ENCODE data around the gene KDM2B.

The KDM2B gene

GRCh38 chr12:121562488-121562887 lies 18.3 kb downstream of the KDM2B start:
- TF ChIP-seq, protein P1, sequence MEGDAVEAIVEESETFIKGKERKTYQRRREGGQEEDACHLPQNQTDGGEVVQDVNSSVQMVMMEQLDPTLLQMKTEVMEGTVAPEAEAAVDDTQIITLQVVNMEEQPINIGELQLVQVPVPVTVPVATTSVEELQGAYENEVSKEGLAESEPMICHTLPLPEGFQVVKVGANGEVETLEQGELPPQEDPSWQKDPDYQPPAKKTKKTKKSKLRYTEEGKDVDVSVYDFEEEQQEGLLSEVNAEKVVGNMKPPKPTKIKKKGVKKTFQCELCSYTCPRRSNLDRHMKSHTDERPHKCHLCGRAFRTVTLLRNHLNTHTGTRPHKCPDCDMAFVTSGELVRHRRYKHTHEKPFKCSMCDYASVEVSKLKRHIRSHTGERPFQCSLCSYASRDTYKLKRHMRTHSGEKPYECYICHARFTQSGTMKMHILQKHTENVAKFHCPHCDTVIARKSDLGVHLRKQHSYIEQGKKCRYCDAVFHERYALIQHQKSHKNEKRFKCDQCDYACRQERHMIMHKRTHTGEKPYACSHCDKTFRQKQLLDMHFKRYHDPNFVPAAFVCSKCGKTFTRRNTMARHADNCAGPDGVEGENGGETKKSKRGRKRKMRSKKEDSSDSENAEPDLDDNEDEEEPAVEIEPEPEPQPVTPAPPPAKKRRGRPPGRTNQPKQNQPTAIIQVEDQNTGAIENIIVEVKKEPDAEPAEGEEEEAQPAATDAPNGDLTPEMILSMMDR (IDR thresholded peaks at IDR 0.05; ENCODE audit: low read depth, low read length, missing control alignments), result no peak
- in situ Hi-C loops (cut with HindIII; ENCODE audit: low sequenced_read_pairs), result no loop called here
- no peak overlapping the region for H3K4me3 ChIP-seq (ENCODE audit: low read depth, low read length)
- DNase-seq (ENCODE audit: low read depth), result no peak

DNA sequence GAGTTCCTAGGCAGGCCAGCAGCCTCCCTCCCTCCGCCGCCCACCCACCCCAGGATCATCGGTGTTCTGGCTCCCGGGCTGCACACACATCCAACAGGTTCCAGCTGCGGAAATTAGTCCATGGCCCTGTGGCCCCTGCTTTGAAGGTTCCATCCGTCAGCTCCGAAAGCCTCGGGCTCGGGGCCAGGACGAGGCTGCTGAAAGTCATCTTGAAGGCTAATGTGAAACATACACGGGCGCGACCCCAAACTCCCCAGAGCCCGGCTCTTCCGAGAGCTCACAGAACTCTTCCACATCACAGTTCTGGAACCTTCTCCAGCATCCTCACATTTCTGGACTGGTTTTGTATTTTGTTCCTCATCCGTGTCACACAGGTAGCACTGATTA lies 19.8 kb downstream of the KDM2B start:
- no peak for DNase-seq (ENCODE audit: low read depth)
- TF ChIP-seq, protein P1 (IDR thresholded peaks at IDR 0.05; ENCODE audit: low read depth, low read length, missing control alignments), result no peak
- in situ Hi-C loops (cut with HindIII; ENCODE audit: low sequenced_read_pairs), result no loop called here
- no peak overlapping the region for H3K4me3 ChIP-seq (ENCODE audit: low read depth, low read length)

- H3K4me3 ChIP-seq (ENCODE audit: low read depth, low read length), result no peak overlapping the region
- TF ChIP-seq, protein P1 (IDR thresholded peaks at IDR 0.05; ENCODE audit: low read depth, low read length, missing control alignments), result no peak
- in situ Hi-C loops (cut with HindIII; ENCODE audit: low sequenced_read_pairs), result no loop called here
- DNase-seq (ENCODE audit: low read depth), result no peak
Observed at GRCh38 chr12:121560392-121561008, 20.3 kb downstream of the KDM2B start.

- TF ChIP-seq, protein P1 (IDR thresholded peaks at IDR 0.05; ENCODE audit: low read depth, low read length, missing control alignments), result no peak
- DNase-seq (ENCODE audit: low read depth), result no peak
- in situ Hi-C loops (cut with HindIII; ENCODE audit: low sequenced_read_pairs), result loop anchor here (10.0 kb wide), 1 partner anchor 56 kb away; no protein-coding TSS in a partner anchor
- H3K4me3 ChIP-seq (ENCODE audit: low read depth, low read length), result no peak overlapping the region
Observed at GRCh38 chr12:121558956-121559355, 21.9 kb downstream of the KDM2B start.

- H3K4me3 ChIP-seq (ENCODE audit: low read depth, low read length), result no peak overlapping the region
- DNase-seq (ENCODE audit: low read depth), result no peak
- TF ChIP-seq, protein P1 (IDR thresholded peaks at IDR 0.05; ENCODE audit: low read depth, low read length, missing control alignments), result no peak
- in situ Hi-C loops (cut with HindIII; ENCODE audit: low sequenced_read_pairs), result loop anchor here (10.0 kb wide), 1 partner anchor 64 kb away; no protein-coding TSS in a partner anchor
Observed at GRCh38 chr12:121550974-121551634, 29.7 kb downstream of the KDM2B start.

- H3K4me3 ChIP-seq (ENCODE audit: low read depth, low read length), result no peak overlapping the region
- in situ Hi-C loops (cut with HindIII; ENCODE audit: low sequenced_read_pairs), result no loop called here
- TF ChIP-seq, protein P1 (IDR thresholded peaks at IDR 0.05; ENCODE audit: low read depth, low read length, missing control alignments), result no peak
- no peak for DNase-seq (ENCODE audit: low read depth)
Observed at GRCh38 chr12:121549075-121549474, 31.7 kb downstream of the KDM2B start.
